GM12892 (cell line): ENCODE data around the gene STAB1.

Source experiments
- POLR2A ChIP-seq: IDR thresholded peaks from 2 replicates; pipeline ENCODE4 v1.6.1; 2011; ENCODE audit warnings: low read depth, low read length, control low read depth
- POLR2AphosphoS5 ChIP-seq: IDR thresholded peaks from 2 replicates; pipeline ENCODE4 v1.6.1; 2011; ENCODE audit warnings: low read depth, low read length, control low read depth
- TAF1 ChIP-seq: IDR thresholded peaks from 2 replicates; pipeline ENCODE4 v1.6.1; 2011; ENCODE audit warnings: low read depth, mild to moderate bottlenecking, control low read depth, low read length, borderline replicate concordance

GRCh38 chr3:52535411-52536111, 40.4 kb downstream of the STAB1 start:
- TF ChIP-seq POLR2A (no peak), POLR2AphosphoS5 (no peak), TAF1 (no peak)
